Aorta (tissue), 5 donors: ENCODE results near the gene SVOPL. TPM values are rescaled to one million over a fixed set of nuclear protein-coding genes. Genes with fewer than 3 reads are reported as not detected.

Source experiments
- ATAC-seq: fragments of 200-7000 bp; cut with Tn5 transposase; one replicate; pipeline ENCODE4 v1.9.1; 2022; ENCODE audit warnings: moderate library complexity; ENCODE audit not compliant: low FRiP score
- DNase-seq, 2 donors: peaks; one replicate each; pipeline ENCODE4 v3.0.0-alpha.2; 2020
- H3K27ac ChIP-seq, 2 donors: one replicate each; pipeline ENCODE4 v1.5.1; 2013; ENCODE audit warnings: low read length in 2 of 2, mild to moderate bottlenecking in 2 of 2, moderate library complexity in 2 of 2, control low read depth in 1 of 2, inconsistent platforms in 1 of 2, low read depth in 1 of 2
- H3K27me3 ChIP-seq, 2 donors: one replicate each; pipeline ENCODE4 v1.6.1; 2013; ENCODE audit warnings: control low read depth in 1 of 2, low read length in 1 of 2, mild to moderate bottlenecking in 1 of 2, moderate library complexity in 1 of 2; ENCODE audit not compliant: insufficient read depth in 2 of 2, control insufficient read depth in 1 of 2
- H3K36me3 ChIP-seq, 2 donors: one replicate each; pipeline ENCODE4 v1.6.1; 2013; ENCODE audit warnings: control low read depth in 1 of 2, low read length in 1 of 2, mild to moderate bottlenecking in 1 of 2; ENCODE audit not compliant: insufficient read depth in 2 of 2, control insufficient read depth in 1 of 2
- H3K4me1 ChIP-seq, 2 donors: one replicate each; pipeline ENCODE4 v1.6.1; 2013; ENCODE audit warnings: low read length in 2 of 2, control low read depth in 1 of 2, mild to moderate bottlenecking in 1 of 2, moderate library complexity in 1 of 2; ENCODE audit not compliant: insufficient read depth in 2 of 2, control insufficient read depth in 1 of 2
- H3K4me3 ChIP-seq, 2 donors: one replicate each; pipeline ENCODE4 v1.5.1; 2013; ENCODE audit warnings: low read length in 2 of 2, control low read depth in 1 of 2, mild to moderate bottlenecking in 1 of 2
- H3K9me3 ChIP-seq: one replicate; pipeline ENCODE4 v1.6.1; 2013; ENCODE audit warnings: mild to moderate bottlenecking, low read length; ENCODE audit not compliant: control insufficient read depth
- WGBS, 2 donors: extraction: QIAGEN DNeasy Blood & Tissue Kit; methylation state at CpG; one replicate each; pipeline ENCODE4 v1.1.7; 2013; 5-methylcytosine and 5-hydroxymethylcytosine counted together
- intact Hi-C, 2 donors: fragments of 100-400 bp; cut with DNase I; formaldehyde crosslinking; loops; one replicate each; pipeline versions ENCODE4 v1.14.2 to v1.15.0; 2022
- polyA plus RNA-seq, 2 donors: library from polyadenylated mRNA; stranded (reverse); fragments of 200-250 nt; gene quantifications; one replicate each; pipeline ENCODE4 v1.2.3, GENCODE V29; 2013
- total RNA-seq, 2 donors: library from RNA; stranded (reverse); fragmentation: NEBNext Ultra II Directional; extraction: Animal tissue kit (Norgen Biotek cat#: 25700); gene quantifications; one replicate each; pipeline ENCODE4 v1.2.1, GENCODE V29; 2021
- donor health status: healthy with polysubstance abuse.
- donor health status: Bipolar disorder and iron deficiency.
- donor health status: DM: no; HTN: no; CAD: no.
- donor health status: DM: no; HTN: no; CAD: no.
- donor health status: DM: yes; HTN: yes; CAD: no.

SVOPL gene
- total and polyA plus RNA-seq, 4 donors, result 1.2 TPM; not detected in 3

- WGBS, 2 donors, result 92 to 94% methylated on average over 3 of the region's 3 CpGs
- no peaks in the 10 kb centered on the region for H3K9me3 ChIP-seq
- H3K4me3 ChIP-seq, result no peak overlapping the region
- H3K4me1 ChIP-seq, result no peaks in the 10 kb centered on the region
- ATAC-seq (no peak), DNase-seq (no peak)
- intact Hi-C loops, result no loop called here
- no peaks in the 10 kb centered on the region for H3K36me3 ChIP-seq
- no peak overlapping the region for H3K27ac ChIP-seq
- peaks cover 0 to 2% of the 10 kb centered on the region in 2 donors for H3K27me3 ChIP-seq
Observed at GRCh38 chr7:138668946-138669345, 32.2 kb downstream of the SVOPL start.

DNA sequence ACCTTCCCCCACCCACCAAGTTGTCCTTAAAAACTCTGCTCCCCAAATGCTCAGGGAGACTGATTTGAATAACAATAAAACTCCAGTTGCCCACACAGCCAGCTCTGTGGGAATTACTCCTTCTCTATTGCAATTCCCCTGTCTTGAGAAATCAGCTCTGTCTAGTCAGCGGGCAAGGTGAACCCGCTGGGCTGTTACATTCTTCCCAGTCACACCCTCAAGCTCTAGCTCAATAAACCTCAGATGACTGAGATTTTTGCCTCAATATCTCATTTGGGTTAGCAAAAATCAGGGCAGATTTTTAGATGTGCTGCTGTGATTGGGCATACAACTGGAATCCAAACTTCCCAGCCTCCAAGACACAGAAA is 32.9 kb downstream of the SVOPL start:
- peaks cover 0 to 2% of the 10 kb centered on the region in 2 donors for H3K27me3 ChIP-seq
- H3K9me3 ChIP-seq, result no peaks in the 10 kb centered on the region
- intact Hi-C loops, result no loop called here
- ATAC-seq (no peak), DNase-seq (no peak)
- H3K27ac ChIP-seq, result no peak overlapping the region
- H3K4me1 ChIP-seq, result no peaks in the 10 kb centered on the region
- 96 to 98% methylated on average over 2 of the region's 2 CpGs for WGBS, 2 donors
- H3K36me3 ChIP-seq, result no peaks in the 10 kb centered on the region
- H3K4me3 ChIP-seq, result no peak overlapping the region

- 93 to 95% methylated on average over 6 of the region's 6 CpGs for whole genome bisulfite sequencing, 2 donors
- ATAC-seq (no peak), DNase-seq (no peak)
- Histone ChIP-seq H3K27me3 (peaks cover 0 to 2% of the 10 kb centered on the region in 2 donors), H3K4me1 (no peaks in the 10 kb centered on the region), H3K27ac (no peak overlapping the region), H3K4me3 (no peak overlapping the region), H3K9me3 (no peaks in the 10 kb centered on the region), H3K36me3 (no peaks in the 10 kb centered on the region)
- intact Hi-C loops, result no loop called here
Observed at GRCh38 chr7:138667535-138668228, 33.5 kb downstream of the SVOPL start.

- DNase-seq (no peak), ATAC-seq (no peak)
- WGBS, 2 donors, result 3 to 5% methylated on average over 2 of the region's 2 CpGs
- no peaks in the 10 kb centered on the region for H3K9me3 ChIP-seq
- no peak overlapping the region for H3K4me3 ChIP-seq
- intact Hi-C loops, result no loop called here
- H3K4me1 ChIP-seq, result no peaks in the 10 kb centered on the region
- H3K27ac ChIP-seq, result no peak overlapping the region
- H3K36me3 ChIP-seq, result no peaks in the 10 kb centered on the region
- H3K27me3 ChIP-seq, result peaks cover 0 to 2% of the 10 kb centered on the region in 2 donors
Observed at GRCh38 chr7:138666385-138666784, 34.8 kb downstream of the SVOPL start.

GRCh38 chr7:138665669-138666140 is 35.5 kb downstream of the SVOPL start:
- H3K36me3 ChIP-seq, result no peaks in the 10 kb centered on the region
- H3K9me3 ChIP-seq, result no peaks in the 10 kb centered on the region
- no peak overlapping the region for H3K4me3 ChIP-seq
- H3K4me1 ChIP-seq, result no peaks in the 10 kb centered on the region
- intact Hi-C loops, result no loop called here
- peaks cover 0 to 2% of the 10 kb centered on the region in 2 donors for H3K27me3 ChIP-seq
- no peak overlapping the region for H3K27ac ChIP-seq
- DNase-seq (no peak), ATAC-seq (no peak)
- WGBS, 2 donors, result 53% methylated on average over 4 of the region's 4 CpGs

DNA sequence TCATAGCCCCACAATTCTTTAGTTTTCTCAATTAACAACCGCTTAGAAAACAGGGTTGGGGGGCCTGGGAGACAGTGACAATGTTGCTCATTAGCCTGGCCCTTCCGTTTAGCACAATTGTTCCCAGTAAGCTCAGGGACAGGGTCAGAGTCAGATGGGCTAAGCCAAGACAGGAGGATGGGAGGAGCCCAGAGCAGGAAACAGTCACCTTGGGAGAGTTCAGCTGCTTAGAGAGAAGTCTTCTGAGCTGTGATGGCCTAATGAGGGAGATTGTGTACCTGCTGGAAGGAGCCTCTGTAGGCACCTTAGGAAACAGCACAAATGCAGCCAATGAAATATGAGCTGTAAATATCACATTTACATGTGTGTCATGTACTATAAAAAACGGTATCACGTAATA is 35.9 kb downstream of the SVOPL start:
- 70 to 92% methylated on average over 4 of the region's 4 CpGs for WGBS, 2 donors
- no peaks in the 10 kb centered on the region for H3K4me1 ChIP-seq
- intact Hi-C loops, result no loop called here

GRCh38 chr7:138663725-138664710 is 37.1 kb downstream of the SVOPL start:
- no peak overlapping the region for H3K4me3 ChIP-seq
- intact Hi-C loops, result no loop called here
- 33 to 38% methylated on average over 58 to 59 of the region's 59 CpGs for WGBS, 2 donors
- DNase-seq, result no peak
- no peaks in the 10 kb centered on the region for H3K9me3 ChIP-seq
- no peaks in the 10 kb centered on the region for H3K4me1 ChIP-seq
- no peak for ATAC-seq
- no peaks in the 10 kb centered on the region for H3K36me3 ChIP-seq
- H3K27ac ChIP-seq, result no peak overlapping the region
- H3K27me3 ChIP-seq, result peaks cover 0 to 2% of the 10 kb centered on the region in 2 donors

More for the DNA sequence above, 35.9 kb downstream of the SVOPL start:
- no peak for ATAC-seq
- Histone ChIP-seq H3K4me3 (no peak overlapping the region), H3K36me3 (no peaks in the 10 kb centered on the region), H3K9me3 (no peaks in the 10 kb centered on the region), H3K27me3 (peaks cover 0 to 2% of the 10 kb centered on the region in 2 donors), H3K27ac (no peak overlapping the region)
- DNase-seq, result no peak

- Histone ChIP-seq H3K4me3 (no peak overlapping the region), H3K27ac (no peak overlapping the region), H3K4me1 (no peaks in the 10 kb centered on the region), H3K27me3 (peaks cover 0 to 2% of the 10 kb centered on the region in 2 donors), H3K36me3 (no peaks in the 10 kb centered on the region), H3K9me3 (no peaks in the 10 kb centered on the region)
- DNase-seq, result no peak
- ATAC-seq, result no peak
- intact Hi-C loops, result no loop called here
- WGBS, 2 donors, result 82 to 83% methylated on average over 6 of the region's 6 CpGs
Observed at GRCh38 chr7:138662991-138663320, 38.2 kb downstream of the SVOPL start.
